8988T (cell line): Measurements from ENCODE around the gene RNF114.
A peak's percentile ranks its signal among the peaks of the same experiment; 100 is the strongest.

ENCODE experiments used
- DNase-seq: peaks from one replicate; pipeline ENCODE4 v3.0.0; 2011

Gene RNF114

DNA sequence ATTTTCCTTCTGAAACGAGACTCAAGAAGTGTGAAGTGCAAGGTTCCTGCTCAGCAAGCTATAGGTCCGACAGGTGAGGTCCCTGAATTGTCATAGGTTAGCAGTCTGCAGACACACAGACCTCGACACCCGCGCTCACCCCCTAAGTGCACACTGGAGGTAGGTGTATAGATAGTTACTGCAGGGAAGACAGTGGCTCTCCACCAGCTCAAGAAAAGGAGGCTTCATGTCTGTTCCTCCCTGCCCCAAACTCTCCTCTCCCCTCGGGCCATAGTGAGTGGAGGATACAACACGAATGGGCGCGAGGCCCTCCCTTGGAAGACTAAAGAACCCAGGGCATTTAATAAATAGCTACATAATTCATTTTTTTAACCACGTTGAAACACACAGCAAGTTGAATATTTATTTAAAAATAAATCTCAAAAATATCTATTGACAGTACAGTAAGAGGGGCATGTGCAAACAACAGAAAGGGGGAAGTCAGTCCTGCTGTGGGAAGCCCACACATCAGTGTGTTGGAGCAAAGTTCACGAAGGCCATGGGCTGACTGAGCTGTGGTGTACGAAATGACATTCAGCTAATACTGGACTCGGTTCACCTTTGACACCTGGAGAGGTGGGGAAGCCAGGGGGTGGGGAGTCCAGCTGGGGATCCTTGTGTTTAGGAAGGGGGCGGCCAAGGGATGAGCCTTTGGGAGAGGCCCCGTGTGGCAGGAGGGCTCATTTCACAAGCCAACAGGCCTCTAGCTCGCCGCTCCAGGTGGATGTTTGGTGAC is 31.6 kb upstream of the RNF114 start:
- DNase-seq, result no peak

DNA sequence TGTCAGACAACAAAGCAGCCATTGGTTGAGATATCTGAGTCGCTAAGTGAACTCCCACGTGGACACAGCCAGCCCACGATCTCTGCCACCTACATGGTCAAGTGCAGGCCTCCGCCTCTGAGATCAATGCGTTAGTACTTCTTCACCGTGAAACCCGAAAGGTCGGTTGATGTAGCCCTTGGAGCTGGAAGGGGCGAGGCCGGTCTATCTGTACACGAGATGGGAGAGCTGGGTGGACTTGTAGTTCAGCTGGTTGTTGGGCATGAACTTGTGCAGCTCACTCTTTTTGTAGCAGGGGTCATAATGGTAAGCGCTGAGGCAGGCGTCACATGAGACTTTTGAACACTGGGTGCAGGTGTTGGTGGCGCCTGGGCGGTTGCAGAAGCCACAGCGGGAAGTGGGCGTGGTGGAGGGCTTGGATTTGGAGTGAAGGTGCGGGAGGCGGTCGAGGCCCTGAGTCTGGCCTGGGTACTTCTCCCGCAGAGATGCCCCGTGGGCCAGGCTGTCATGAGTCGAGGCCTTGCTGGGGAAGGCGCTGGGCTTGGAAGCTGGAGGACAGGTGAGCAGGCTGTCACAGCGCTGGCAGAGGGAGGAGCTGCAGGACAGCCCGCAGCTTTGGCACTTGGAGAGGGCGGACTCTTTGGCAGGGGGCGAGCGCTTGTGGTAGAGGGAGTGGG is 30.6 kb upstream of the RNF114 start:
- DNase-seq, result no peak

DNA sequence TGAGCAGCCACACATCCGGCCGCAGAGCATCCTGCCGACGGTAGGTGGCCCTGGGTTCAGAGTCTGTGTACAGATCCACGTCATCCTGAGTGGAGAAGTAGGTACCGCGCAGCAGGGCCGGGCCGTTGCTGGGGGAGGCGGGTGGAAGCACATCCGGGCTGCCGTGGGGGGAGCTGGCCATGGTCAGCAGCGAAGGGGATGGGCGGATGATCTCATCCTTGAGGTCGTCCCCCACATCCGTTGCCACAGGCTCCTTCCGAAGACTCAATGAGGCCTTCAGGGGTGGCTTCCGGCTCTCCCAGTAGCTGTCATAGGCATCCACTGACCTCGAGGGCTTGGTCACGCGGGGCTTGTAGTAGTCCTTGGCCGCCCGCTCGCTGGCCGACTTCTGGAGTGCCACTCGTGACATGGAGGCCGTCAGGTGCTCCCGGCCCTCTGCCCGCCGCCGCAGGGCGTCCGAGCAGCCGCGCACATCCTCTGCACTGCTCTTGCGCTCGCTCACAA is 30.0 kb upstream of the RNF114 start:
- no peak for DNase-seq

- DNase-seq, result no peak
These were observed 29.5 kb upstream of the RNF114 start for GRCh38 chr20:49906615-49907154.

GRCh38 chr20:49907405-49908257 is 28.6 kb upstream of the RNF114 start:
- DNase-seq, result no peak

DNA sequence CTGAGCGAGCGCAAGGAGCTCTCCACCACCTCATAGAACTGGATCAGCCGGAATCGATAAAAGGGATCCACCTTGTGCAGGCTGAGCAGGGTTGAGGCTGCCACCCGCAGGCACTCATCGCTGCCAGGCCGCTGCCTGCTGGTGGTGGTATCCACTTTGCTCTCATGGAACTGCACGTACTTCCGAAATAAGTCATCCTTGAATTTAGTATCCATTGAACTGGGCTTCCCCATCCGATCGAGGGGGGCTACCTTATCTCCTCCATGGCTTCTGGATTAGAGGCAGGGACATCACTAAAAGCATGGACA is 28.0 kb upstream of the RNF114 start:
- no peak for DNase-seq

DNA sequence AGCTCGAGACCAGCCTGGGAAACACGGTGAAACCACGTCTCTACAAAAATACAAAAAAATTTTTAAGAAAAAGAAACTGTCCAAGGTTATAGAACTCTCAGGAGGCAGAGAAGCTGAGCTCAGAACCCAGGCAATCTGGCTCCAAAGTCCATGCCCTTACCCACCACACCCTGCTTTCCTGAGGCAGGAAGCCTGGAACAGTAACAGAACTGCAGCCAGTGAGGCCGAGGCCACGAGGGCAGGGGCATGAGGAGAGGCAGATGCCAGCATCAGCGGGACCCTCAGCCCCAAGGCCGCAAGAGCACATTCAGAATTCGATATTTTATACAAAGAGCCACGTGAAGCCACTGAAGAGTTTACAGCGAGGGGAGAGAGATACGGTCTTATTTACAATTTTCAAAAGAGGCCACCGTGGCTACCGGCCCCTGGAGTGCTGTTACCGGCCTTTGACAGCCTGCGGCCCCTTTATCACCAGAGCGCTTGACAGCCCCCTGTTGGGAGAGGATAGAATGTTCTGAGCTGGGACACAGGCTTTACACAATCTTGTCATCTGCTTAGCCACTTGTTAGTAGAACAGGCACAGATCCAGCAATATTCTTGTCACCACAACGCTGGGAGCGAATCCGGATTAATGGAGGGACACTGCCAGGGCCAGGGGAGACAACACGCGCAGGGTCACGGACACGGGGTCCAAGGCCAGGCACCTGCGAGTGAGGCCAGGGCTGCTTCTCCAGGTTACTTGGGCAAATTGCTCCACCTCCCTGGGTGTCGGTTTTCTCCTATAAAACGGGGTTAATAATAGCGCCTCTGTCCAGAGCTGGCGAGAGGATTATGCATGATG is 26.5 kb upstream of the RNF114 start:
- DNase-seq, result no peak

DNA sequence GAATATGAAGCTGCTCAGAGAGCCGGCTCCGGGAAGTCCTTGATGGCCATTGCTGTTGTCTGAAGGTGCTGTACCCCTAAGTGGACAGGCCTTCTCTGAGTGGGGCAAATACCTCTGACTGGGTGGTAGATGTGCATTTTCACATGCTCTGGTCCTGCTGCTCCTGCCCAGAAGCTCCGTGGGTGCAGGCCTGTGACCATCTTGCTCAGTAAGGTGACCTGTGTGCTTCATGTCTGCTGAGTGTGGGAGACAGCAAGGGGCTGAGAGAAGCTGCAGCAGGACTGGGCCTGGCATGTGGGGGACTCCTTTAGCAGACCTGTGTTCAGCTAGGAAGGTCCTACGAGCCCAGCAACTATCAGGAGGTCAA is 25.9 kb upstream of the RNF114 start:
- no peak for DNase-seq

- DNase-seq, result no peak
These were observed 22.7 kb upstream of the RNF114 start for GRCh38 chr20:49913399-49914047.

GRCh38 chr20:49914310-49915117 is 21.7 kb upstream of the RNF114 start:
- no peak for DNase-seq

DNA sequence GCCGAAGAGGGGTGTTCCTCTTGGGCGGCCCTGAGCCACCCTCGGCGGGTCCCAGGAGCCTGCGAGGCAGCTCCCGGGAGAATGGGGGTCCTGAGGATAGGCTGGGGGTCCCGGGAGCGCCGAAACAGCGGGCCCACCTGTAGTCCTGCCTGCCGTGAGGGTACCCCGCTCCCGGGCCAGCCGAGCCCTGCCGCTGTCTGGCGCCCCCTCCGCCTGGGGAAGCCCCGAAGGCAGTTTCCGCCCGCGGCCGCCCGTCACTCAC is 21.1 kb upstream of the RNF114 start:
- no peak for DNase-seq

DNA sequence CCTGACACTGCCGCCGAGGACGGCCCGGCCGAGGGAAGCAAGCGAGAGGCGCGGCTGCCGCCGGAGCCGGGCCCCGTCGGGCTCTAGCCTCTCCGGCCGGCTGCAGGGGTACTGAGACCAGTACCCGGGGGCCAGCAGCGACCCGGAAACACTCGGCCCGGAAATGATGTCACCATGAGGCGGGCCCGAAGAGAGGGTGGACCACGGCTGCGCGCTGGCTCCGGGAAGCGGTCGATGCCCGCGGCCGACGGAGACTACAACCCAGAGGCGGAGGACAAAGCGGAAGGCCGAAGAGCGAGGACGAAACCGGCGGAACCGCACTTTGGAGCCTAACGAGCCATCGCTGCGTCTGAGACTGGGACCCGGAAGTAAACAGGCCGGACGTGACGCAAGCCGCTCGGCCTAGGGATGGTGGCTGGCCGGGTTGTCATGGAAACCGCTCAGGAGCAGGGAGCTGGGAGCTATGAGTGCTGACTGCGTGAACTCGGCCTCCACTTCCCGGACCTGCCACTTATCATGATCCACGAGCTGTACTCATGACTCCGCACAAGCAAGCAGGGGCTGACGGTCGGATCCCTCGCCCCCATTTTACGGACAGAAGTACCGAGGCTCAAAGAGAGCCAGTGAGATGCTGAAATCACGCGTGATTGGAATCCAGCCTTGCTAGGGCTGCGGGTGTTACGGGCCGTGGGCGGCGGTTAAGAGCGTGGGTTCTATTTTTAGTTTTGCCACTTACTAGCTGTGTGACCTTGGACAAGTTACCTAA is 20.6 kb upstream of the RNF114 start, which contains the start of gene SPATA2:
TSS of gene SPATA2 (minus strand) at position 150 of the 766 bp plus-strand sequence. CDS start 7,039 bp downstream, outside the sequence.
- DNase-seq, result peak; percentile 90

- no peak for DNase-seq
These were observed 19.8 kb upstream of the RNF114 start for GRCh38 chr20:49916146-49917002.

- DNase-seq, result no peak
These were observed 17.8 kb upstream of the RNF114 start for GRCh38 chr20:49918446-49918845.

GRCh38 chr20:49919009-49919408 is 17.2 kb upstream of the RNF114 start:
- DNase-seq, result no peak

DNA sequence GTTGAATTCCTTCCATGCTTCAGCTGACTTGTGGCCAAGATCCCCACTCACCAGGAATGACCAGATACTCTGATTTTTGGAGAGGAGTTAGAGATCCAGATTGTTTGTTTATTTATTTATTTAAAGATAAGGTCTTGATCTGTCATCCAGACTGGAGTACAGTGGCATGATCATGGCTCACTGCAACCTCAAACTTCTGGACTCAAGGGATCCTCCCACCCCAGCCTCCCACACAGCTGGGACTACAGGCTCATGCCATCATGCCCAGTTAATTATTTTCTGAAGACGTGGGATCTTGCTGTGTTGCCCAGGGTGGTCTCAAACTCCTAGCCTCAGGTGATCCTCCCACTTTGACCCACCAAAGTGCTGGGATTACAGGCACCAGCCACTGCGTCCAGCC is 16.7 kb upstream of the RNF114 start:
- no peak for DNase-seq

DNA sequence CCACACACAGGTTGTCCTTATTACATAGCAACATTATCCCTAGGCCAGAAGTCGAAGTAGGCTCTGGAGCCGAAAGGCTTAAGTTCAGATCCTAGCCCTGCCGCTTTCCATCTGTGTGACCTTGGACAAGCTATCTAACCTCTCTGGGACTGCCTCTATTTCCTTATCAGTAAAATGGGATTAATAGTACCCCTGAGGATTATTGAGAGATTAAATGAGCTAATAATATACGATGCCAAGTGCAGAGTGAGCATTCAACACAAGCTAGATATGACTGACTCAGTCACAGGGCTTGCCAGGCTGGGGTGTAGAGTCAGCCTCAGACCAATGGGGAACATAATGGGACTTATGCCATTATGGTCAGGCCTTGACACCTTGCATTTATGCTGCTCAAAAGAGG is 11.9 kb upstream of the RNF114 start:
- DNase-seq, result no peak

DNA sequence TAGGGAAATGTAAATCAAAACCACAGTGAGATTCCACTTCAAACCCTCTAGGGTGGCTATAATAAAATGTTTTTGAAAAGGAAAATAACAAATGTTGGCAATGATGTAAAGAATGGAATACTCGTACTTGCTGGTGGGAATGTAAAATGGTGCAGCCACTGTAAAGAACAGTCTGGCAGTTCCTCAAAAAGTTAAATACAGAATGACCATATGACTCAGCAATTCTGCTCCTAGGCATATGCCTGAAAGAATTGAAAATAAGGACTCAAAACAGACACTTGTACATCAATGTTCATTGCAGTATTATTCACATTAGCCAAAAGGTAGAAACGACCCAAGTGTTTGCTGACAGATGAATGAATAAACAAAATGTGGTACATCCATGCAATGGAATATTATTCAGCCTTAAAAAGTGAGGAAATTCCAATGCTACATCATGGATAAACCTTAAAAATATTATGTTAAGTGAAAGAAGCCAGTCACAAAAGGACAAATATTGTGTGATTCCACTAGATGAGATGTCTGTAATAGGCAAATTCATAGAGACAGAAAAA is 10.2 kb upstream of the RNF114 start:
- no peak for DNase-seq
